Stimulated activated CD8-positive, alpha-beta memory T cell treated with anti-CD3 and anti-CD28 coated beads, Interleukin-7, amount 100 ng/mL, for 4 hours (primary cell): ENCODE data around the gene UBXN1.

ENCODE experiments used
- DNase-seq, 2 donors: peaks; one replicate each; pipeline ENCODE4 v3.0.0-alpha.2; 2020; ENCODE audit warnings: low read depth in 2 of 2

Gene UBXN1, protein sequence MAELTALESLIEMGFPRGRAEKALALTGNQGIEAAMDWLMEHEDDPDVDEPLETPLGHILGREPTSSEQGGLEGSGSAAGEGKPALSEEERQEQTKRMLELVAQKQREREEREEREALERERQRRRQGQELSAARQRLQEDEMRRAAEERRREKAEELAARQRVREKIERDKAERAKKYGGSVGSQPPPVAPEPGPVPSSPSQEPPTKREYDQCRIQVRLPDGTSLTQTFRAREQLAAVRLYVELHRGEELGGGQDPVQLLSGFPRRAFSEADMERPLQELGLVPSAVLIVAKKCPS

DNA sequence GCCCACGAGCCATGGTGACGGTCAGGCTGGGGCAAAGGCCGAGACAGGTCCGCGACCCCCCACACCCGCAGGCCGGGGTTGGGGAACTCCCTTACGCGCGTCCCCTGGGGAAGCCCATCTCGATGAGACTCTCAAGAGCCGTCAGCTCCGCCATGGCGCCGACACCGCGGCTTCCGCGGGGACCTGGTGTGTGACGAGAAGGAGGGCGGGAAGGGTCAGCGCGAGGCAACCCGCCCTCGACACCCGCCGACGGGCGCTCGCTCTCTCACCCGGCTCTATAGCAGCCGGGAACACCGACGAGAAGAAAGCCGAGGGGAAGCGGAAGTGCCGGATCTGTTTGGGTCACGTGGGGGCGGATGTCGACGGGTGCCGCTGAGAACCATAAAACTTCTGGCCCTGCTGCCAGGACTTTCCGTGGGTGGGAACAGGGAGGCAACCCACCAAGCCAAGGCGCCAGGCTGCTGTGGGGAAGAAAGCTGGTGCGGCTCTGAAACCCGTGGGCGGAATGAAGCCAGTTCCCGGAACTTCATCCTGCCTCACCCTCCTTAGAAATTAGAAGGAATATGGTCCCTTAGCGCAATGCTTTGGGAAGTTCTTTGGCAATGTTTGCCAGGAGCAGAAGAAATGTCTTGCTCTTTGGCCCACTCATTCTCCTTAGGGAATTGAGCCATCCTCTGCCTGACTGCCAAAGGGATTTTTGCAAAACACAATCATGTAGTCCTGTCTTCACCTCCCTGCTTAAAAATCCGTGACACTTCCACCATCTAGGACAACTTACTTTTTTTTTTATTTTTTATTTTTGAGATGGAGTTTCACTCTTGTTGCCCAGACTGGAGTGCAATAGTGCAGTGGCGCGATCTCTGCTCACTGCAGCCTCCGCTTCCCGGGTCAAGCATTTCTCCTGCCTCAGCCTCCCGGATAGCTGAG lies at the start of gene UBXN1:
Gene UBXN1, minus strand, starts transcription at position 304 of the 927 bp plus-strand sequence. Its CDS starts 150 bp downstream, at position 154.
- DNase-seq: peak; percentile 80 to 82

- DNase-seq: peak; percentile 77
Measured at GRCh38 chr11:62728171-62728988, 49.5 kb upstream of the UBXN1 start, which contains the start of gene TTC9C. TTC9C (plus strand) TSS chr11:62728486; CDS start chr11:62728849, 363 bp downstream.

DNA sequence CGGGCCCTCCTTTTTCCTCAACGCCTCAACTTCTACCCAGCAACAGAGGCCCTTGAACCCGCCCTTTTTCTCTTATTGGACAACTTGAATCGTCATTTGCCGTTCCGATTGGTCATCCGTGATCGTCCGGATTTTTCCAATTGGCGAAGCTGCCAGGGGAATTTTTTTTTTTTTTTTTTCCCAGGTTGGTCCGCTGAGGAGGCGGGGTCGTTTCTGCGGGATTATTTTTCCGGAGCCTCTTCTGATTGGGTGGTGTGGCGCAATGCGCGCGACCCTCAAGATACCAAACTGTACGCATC lies 48.9 kb upstream of the UBXN1 start:
- DNase-seq: peak; percentile 75 to 82

DNA sequence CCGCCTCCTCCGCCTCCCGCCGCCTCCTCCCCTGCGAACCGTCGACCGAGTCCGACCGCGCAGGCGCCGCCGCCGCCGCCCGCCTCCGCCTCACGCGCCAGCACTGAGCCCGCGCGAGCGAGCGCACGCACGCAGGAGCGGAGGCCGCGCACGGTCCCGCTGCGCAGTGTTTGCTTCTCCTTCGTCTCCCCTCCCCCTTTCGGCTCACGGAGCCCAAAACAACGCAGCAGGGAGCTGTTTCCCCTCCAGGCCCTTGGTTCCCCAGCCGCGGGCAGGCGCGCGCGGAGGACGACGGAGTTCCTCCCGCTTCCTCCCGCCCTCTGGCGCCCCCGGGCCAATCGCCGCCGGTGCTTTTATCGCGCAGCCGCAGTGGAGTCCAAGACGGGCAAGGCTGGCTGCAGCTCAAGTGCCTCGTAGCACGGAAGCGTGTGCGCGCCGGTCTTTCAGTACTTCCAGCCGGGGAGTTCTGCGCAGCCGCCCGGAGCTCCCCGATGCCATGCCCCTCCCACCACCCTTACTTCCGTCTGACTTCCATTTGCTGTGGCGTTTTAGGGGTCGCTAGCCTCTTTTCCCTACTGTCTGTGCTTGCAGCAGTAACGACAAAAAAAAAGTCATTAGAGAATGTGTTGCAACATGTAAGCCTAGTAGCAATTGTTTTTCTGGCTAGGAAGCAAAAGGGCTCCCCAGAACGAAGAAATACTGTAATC lies 48.4 kb upstream of the UBXN1 start, which contains the start of gene HNRNPUL2:
Gene HNRNPUL2, minus strand, starts transcription at position 293 of the 707 bp plus-strand sequence. CDS start 301 bp downstream, outside the sequence.
- DNase-seq: peak; percentile 98 to 99

- no peak for DNase-seq
Measured at GRCh38 chr11:62726915-62727164, 48.0 kb upstream of the UBXN1 start.

DNA sequence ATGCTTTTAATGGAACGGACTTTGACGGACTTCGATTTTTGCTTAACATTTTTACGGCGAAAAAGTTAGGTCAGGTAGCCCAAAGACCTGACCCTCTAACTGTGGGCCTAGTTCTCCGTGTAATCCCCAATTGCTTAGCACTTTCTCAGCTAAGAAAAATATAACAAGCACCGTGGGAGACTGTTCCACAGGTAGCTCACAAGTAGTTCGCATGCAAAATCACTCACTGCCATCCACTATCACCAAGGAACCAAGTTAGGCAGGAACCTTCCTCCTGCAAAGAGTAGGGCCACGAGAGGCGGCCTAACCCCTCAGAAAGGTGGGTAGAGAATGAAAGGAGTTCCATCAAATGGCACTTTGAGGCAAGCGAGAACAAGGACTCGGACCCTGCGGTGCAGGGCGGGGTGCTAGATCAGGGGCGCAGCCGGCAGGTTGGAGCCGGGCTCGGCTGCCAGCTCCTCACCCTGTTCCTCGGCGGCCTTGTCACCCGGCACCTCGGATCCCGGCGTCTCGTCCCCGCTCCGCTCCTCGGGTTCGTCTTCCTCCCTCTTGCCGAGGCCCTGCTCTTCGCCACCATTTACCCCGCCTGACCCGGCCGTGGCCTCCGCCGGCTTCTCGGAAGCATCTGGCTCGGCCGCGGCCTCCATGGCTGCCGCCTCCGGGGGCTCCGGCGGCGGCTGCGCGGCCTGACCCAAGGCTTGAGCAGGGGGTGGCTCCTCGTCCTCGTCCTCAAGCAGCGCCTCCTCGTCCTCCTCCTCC lies 47.5 kb upstream of the UBXN1 start:
- DNase-seq: no peak

DNA sequence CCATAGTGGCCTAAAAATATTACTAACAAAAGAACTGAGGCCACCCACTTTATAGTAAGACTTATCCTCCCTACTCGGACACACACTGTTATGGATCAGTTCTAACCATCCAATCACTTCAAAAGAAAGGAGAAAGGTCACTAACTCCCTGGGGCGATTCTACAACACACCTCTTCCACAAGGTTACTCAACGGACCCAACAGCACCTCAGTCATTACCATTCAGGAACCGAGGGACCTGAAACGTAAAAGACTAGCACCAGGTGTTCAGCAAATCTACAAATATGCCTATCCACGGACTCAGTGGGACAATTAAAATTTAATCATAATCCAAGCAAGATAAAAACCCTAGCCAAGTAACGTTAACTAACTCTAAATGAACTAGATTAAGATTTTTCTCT lies 46.8 kb upstream of the UBXN1 start:
- DNase-seq: no peak

- DNase-seq: no peak
Measured at GRCh38 chr11:62724171-62724570, 45.3 kb upstream of the UBXN1 start.

GRCh38 chr11:62721994-62722393 lies 43.1 kb upstream of the UBXN1 start:
- DNase-seq: no peak

- no peak for DNase-seq
Measured at GRCh38 chr11:62719302-62719978, 40.6 kb upstream of the UBXN1 start.

DNA sequence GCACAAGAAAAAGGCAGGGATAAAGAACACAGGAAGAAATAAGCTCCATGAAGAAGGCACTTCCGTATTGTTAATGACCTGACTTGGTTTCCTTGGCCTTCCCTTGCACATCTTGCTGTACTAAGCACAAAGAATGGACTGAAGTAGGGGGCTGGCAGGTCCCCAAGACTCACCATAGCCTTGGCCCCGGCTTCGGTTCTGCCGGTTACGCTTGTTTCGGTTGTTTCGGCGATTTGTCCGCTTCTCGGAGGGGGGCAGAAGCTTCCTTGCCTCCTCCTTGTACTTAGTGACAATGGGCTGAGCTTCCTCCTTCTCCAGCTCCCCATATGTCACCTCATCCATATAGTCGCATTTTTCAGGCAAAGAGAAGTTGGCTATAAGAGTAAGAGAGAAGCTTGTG lies 37.9 kb upstream of the UBXN1 start:
- DNase-seq: no peak

DNA sequence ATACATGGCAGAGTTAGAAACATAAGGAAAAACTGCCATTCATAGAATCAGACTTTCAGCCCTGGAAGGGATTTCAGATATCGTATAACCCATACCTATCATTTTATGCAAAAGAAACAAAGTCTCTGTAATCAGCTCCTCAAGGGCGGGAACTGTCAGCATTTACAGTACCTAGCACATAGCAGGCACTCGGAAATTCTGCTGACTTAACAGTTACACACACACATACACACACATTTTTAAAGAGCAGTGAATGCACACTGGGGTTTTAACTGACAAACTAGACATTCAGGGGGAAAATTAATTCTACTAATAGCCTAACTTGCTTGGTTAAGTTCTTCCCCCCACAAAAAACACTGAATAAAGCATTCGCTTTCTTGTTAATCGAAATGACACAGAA lies 37.3 kb upstream of the UBXN1 start:
- no peak for DNase-seq

- DNase-seq: no peak
Measured at GRCh38 chr11:62715150-62716130, 36.6 kb upstream of the UBXN1 start.

DNA sequence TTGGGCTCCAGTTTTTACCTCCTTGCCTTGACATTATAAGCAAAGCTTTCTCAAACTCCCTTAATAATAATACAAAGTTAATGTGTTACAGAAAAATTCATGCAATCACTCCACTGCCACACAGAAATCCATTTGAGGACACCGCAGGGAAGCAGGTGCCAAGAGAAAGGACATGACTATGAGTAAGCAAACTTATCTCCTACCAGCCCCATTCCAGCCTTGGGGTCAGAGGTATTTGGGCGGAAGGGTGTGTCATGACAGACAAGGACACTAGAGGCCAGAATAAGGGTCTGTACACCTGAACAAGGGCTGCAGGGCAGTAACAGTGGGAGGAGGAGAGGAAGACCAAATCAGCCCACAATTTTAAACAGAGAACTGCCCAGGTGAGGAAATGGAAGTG lies 34.5 kb upstream of the UBXN1 start:
- DNase-seq: no peak

- no peak for DNase-seq
Measured at GRCh38 chr11:62712861-62713260, 34.0 kb upstream of the UBXN1 start.

DNA sequence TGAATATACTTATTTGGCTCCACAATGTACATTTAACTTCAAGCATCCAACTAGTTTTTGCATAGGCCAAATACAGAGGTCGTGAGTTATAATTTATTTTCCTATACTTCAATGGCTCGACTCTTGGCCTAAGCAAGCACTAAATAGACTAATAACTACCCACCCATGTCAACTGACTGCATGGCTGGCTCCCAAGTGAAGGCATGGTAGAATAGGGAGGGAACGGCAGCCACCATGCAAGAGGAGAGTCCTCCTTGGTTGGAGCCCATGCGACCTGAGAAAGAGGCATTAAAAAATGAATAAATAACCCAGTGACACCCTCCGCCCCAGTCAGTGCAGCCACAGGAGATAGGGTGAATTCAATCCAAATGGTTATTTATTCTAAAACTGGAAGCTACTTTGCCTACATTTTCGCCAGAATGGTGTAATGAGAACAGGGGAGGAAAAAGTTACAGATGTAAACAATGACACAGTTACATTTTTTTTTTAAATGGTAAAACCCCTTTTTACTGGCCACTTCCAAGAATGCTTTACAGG lies 33.5 kb upstream of the UBXN1 start:
- DNase-seq: no peak

DNA sequence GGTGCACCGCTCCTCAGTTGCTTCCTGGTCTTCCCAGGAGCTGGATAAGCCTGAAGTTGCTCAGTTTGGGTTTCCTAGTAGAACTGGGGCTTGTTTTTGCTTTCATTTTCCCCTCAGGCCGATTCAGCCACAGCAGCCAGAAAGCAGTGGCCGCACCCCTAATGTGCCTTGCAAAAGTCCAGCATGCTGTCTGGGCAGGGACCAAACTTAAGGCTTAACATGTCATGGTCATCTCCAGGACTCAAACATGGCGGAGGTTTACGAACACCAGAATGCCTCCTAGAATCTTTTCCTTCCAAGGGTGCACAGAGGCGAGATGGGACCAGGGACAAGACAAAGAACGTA lies 31.1 kb upstream of the UBXN1 start:
- peak; percentile 7 to 10 for DNase-seq

- DNase-seq: peak; percentile 94 to 97
Measured at GRCh38 chr11:62709247-62710000, 30.6 kb upstream of the UBXN1 start.
